HG03571 (cell line): ENCODE data around the gene ARHGEF28.

Experiments
- ATAC-seq: cut with Tn5 transposase; IDR thresholded peaks from one replicate; pipeline ENCODE4 v1.9.1; 2021; ENCODE audit not compliant: unreplicated experiment

ARHGEF28 gene

GRCh38 chr5:73897893-73898292 is 271.9 kb downstream of the ARHGEF28 start:
- no peak for ATAC-seq

DNA sequence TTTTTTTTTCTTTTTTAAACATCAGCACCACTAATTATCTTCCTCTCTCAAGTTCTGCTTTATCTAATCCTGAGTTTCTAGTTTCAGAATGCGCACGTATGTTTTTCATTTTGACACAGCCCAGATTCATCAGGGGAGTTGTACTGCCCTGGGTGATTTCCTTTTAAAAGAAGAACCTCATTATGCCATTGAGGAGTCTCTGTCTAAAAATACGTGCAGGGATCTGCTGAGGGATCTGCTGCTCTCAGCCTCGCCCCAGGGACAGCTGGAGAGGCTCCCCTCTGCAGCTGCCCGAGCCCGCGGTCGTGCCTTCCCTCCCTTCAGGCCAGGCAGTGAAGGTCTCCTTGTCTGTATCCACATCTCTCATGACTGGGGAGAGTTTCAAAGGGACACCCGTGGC is 273.1 kb downstream of the ARHGEF28 start:
- ATAC-seq: peak; percentile 70

DNA sequence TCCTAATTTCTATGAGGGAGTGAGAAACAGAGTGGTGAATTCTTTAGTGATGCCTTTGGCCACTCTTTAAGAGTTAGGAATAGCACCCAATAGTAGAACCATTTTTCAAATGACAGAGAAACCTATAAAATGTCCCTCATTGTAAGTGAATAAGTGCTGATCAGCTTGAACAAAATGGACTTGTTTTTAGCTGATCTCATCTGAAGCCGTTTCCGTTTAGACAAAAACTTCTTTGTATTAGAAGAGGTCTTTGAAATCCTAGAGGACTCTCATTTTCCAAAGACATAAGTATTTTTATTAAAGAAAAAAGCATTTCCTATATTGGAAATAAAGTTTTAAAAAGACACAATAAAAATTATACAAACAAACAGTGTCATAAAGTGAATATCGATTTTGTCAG is 273.9 kb downstream of the ARHGEF28 start:
- no peak for ATAC-seq

- ATAC-seq: no peak
Measured at GRCh38 chr5:73900566-73900965, 274.6 kb downstream of the ARHGEF28 start.

- no peak for ATAC-seq
Measured at GRCh38 chr5:73901043-73901442, 275.0 kb downstream of the ARHGEF28 start.

- ATAC-seq: no peak
Measured at GRCh38 chr5:73901455-73901854, 275.5 kb downstream of the ARHGEF28 start.

- ATAC-seq: no peak
Measured at GRCh38 chr5:73902327-73903051, 276.5 kb downstream of the ARHGEF28 start.

DNA sequence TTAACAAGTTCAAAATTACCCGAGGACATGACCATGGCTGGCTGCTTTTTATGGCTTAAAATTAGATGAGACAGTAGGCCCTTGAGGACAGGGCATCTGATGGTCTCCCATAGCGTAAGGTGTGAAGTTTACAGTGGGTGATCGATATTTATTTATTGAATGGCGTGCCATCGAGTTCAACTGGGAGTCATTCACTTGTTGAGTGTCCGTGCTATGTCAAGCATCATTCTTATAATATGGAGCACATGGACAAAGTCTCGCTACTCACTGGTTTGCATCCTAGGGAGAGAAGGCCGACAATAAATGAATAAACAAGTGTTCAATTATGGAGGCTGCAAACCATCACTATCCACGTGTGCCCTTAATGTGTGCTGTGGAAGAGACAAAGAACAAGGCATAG is 277.2 kb downstream of the ARHGEF28 start:
- ATAC-seq: no peak

DNA sequence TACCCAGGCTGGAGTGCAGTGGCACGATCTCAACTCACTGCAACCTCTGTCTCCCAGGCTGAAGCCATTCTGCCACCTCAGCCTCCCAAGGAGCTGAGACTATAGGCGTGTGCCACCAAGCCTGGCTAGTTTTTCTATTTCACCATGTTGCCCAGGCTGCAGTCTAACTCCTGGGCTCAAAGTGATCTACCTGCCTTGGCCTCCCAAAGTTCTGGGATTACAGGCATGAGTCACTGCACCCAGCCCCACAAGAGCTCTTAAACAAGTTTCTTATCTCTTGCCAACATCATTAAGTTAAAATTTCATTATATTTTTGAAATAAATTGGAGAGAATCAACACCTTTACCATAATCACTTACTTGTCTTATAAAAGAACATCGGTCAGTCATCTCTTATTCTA is 280.3 kb downstream of the ARHGEF28 start:
- no peak for ATAC-seq

- ATAC-seq: no peak
Measured at GRCh38 chr5:73907164-73907563, 281.2 kb downstream of the ARHGEF28 start.

- no peak for ATAC-seq
Measured at GRCh38 chr5:73908395-73908794, 282.4 kb downstream of the ARHGEF28 start.

DNA sequence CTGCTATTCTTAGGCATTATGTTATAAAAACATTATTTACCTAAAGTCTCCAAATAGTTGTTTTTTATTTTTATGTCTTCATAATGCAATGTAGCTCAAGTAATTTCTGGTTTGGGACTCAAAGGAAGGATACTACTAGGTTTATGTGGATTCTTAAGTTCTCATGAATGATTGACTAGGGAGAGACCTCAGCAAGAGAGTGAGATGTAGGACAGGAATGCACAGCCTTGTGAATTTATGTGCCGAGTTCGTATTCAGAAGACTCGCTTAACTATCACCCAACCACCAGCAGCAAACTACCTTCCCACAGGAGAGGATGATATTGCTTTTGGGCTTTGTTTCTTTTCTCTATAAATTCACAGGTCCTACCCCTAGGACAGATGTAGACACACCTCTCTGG is 282.9 kb downstream of the ARHGEF28 start:
- ATAC-seq: no peak

DNA sequence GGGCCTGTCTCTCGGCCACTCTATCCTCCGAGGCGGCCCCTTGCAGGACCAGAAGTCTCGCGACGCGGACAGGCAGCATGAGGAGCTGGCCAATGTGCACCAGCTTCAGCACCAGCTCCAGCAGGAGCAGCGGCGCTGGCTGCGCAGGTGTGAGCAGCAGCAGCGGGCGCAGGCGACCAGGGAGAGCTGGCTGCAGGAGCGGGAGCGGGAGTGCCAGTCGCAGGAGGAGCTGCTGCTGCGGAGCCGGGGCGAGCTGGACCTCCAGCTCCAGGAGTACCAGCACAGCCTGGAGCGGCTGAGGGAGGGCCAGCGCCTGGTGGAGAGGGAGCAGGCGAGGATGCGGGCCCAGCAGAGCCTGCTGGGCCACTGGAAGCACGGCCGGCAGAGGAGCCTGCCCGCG is 283.5 kb downstream of the ARHGEF28 start:
- no peak for ATAC-seq

- ATAC-seq: no peak
Measured at GRCh38 chr5:73911761-73912393, 285.9 kb downstream of the ARHGEF28 start.

DNA sequence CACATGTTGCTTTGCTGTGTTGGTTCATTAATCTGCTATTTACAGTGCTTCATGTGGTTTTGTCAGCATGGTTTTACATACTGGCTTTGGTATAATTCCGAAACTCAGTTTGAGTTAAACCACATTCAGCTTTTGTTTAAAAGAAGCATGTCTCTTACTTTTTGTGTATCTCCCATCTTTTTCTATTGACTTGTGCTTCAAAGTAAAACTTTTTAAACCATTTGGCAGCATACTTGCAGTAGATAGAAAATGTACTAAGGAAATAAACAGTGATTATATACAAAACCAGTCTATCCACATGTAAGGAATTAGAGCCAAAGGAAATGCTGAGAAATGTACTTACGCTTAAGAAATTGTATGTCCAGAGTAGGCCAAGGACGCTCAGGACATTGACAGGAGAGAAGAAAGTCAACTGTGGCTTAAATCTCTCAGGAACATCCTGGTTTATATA is 286.9 kb downstream of the ARHGEF28 start:
- no peak for ATAC-seq

GRCh38 chr5:73913971-73914370 is 288.0 kb downstream of the ARHGEF28 start:
- ATAC-seq: no peak

DNA sequence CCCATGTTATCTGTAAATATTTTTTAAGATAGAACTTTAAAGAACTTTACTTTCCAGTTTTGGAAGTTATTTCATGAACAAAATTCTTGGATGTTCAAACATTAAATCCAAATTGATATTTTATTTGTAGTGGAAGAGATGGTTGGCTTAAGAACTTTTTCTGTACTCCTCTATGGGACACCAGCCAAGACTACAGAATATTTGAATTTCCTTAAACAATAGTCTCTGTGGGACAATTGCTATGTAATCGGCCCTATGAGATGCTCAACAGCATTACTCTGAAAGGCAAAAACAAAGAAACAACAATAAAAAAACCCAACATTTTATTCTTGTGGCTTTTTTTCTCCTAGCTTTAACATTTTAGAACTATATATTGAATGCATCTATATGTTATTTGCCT is 289.3 kb downstream of the ARHGEF28 start:
- no peak for ATAC-seq

GRCh38 chr5:73917433-73917832 is 291.4 kb downstream of the ARHGEF28 start:
- ATAC-seq: no peak

DNA sequence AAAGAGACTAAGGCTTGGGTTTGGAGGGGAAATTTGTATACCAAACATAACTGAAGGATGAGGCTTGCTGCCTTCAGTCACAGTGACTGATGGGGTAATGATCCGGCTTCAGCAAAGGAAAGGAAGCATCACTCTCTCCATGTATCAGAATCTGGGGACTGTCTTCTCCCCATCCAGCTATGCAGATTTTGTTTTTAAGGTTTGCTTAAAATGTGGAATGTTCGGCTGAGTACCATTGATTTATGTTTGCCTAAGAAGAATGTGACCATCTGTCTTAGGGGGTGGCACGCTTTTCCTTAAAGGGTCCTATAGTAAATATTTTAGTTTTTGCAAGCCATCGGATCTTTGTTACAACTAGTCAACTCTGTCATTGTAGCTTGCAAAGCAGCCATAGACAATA is 291.9 kb downstream of the ARHGEF28 start:
- no peak for ATAC-seq

GRCh38 chr5:73918791-73919221 is 292.8 kb downstream of the ARHGEF28 start:
- no peak for ATAC-seq

GRCh38 chr5:73921741-73922140 is 295.7 kb downstream of the ARHGEF28 start:
- ATAC-seq: no peak

- no peak for ATAC-seq
Measured at GRCh38 chr5:73922224-73922623, 296.2 kb downstream of the ARHGEF28 start.
